Esophagus squamous epithelium (tissue), 5 donors: ENCODE data around the gene XRCC3. TPM values are rescaled to one million over a fixed set of nuclear protein-coding genes. Genes with fewer than 3 reads are reported as not detected.

Experiments
- DNase-seq: peaks from one replicate; lab custom pipeline; 2025; lab: John Stamatoyannopoulos, UW
- H3K27ac ChIP-seq, 4 donors: fragments of 200-600 bp; sonication (generic); one replicate each; pipeline ENCODE4 v1.5.1; 2016 to 2019; ENCODE audit warnings: mild to moderate bottlenecking in 1 of 4
- H3K27me3 ChIP-seq, 4 donors: fragments of 200-600 bp; sonication (generic); 1 replicate in 3 of 4; 2 replicates in 1 of 4; pipeline versions ENCODE4 v1.5.1 to v1.6.0; 2017 to 2021; ENCODE audit warnings: antibody characterized with exemption in 1 of 4
- H3K36me3 ChIP-seq, 3 donors: fragments of 200-600 bp; sonication (generic); one replicate each; pipeline ENCODE4 v1.5.1; 2016 to 2019
- H3K4me1 ChIP-seq, 3 donors: fragments of 200-600 bp; sonication (generic); one replicate each; pipeline ENCODE4 v1.5.1; 2017 to 2019
- H3K4me3 ChIP-seq, 4 donors: fragments of 200-600 bp; sonication (generic); 1 replicate in 3 of 4; 2 replicates in 1 of 4; pipeline ENCODE4 v1.5.1; 2016 to 2019; ENCODE audit warnings: mild to moderate bottlenecking in 2 of 4, moderate library complexity in 1 of 4
- H3K9me3 ChIP-seq, 3 donors: fragments of 200-600 bp; sonication (generic); one replicate each; pipeline ENCODE4 v1.5.1; 2016 to 2019
- CTCF ChIP-seq, 6 experiments: fragments of 450-650 bp in 4 of 6; fragments of 200-600 bp in 2 of 6; sonication (generic) in 2 of 6; IDR thresholded peaks; one replicate each; pipeline ENCODE4 v1.5.1; 2016 to 2019; ENCODE audit warnings: antibody characterized with exemption in 6 of 6, mild to moderate bottlenecking in 4 of 6, moderate library complexity in 4 of 6
- POLR2A ChIP-seq, 4 donors: fragments of 450-650 bp; IDR thresholded peaks; one replicate each; pipeline ENCODE4 v1.6.1; 2017; ENCODE audit warnings: antibody characterized with exemption in 4 of 4, mild to moderate bottlenecking in 4 of 4, moderate library complexity in 3 of 4
- WGBS, 2 donors: methylation state at CpG; one replicate each; pipeline ENCODE4 v1.1.5; 2018; 5-methylcytosine and 5-hydroxymethylcytosine counted together
- intact Hi-C: fragments of 100-400 bp; cut with DNase I; formaldehyde crosslinking; loops from one replicate; pipeline ENCODE4 v1.15.0; 2022
- total RNA-seq, 4 donors: library from RNA; depleted of rRNA; stranded (reverse); fragments of >200 nt; gene quantifications; one replicate each; pipeline ENCODE4 v1.1.0, GENCODE V29; 2016
- donor health status: DM: yes; HTN: yes; CAD: no.

XRCC3 gene
- total RNA-seq, 4 donors from 2014 or later, result 10.9 to 17.8 (median 12.6) TPM

- WGBS, 2 donors, result 66 to 83% methylated on average over 17 to 20 of the region's 28 CpGs
- intact Hi-C loops, result no loop called here
- no peak for DNase-seq
- peaks cover 9 to 77% (median 26%) of the 10 kb centered on the region in 3 donors for H3K36me3 ChIP-seq
- no peaks in the 10 kb centered on the region for H3K9me3 ChIP-seq
- peak overlapping the region; percentile 11 to 79 (median 70) for H3K27ac ChIP-seq
- no peaks in the 10 kb centered on the region for H3K27me3 ChIP-seq
- peaks cover 28 to 94% (median 31%) of the 10 kb centered on the region in 3 donors for H3K4me1 ChIP-seq
- no peak overlapping the region for H3K4me3 ChIP-seq
- TF ChIP-seq CTCF (IDR thresholded peaks at IDR 0.05), result no peak
- TF ChIP-seq POLR2A (IDR thresholded peaks at IDR 0.05), result no peak
Measured at GRCh38 chr14:103705504-103706284, 9.6 kb downstream of the XRCC3 start.

- DNase-seq, result no peak
- 50 to 77% methylated on average over 6 to 9 of the region's 15 CpGs for WGBS, 2 donors
- Histone ChIP-seq H3K27ac (peak overlapping the region in 3 of 4 donors; percentile 61 to 79 (median 79)), H3K27me3 (no peaks in the 10 kb centered on the region), H3K4me1 (peaks cover 25 to 94% (median 31%) of the 10 kb centered on the region in 3 donors), H3K36me3 (peaks cover 9 to 83% (median 32%) of the 10 kb centered on the region in 3 donors), H3K9me3 (no peaks in the 10 kb centered on the region), H3K4me3 (no peak overlapping the region)
- TF ChIP-seq POLR2A (IDR thresholded peaks at IDR 0.05) (no peak), CTCF (IDR thresholded peaks at IDR 0.05) (no peak)
- intact Hi-C loops, result no loop called here
Measured at GRCh38 chr14:103705118-103705503, 10.1 kb downstream of the XRCC3 start.

GRCh38 chr14:103704708-103705107, 10.5 kb downstream of the XRCC3 start:
- peaks cover 13 to 84% (median 35%) of the 10 kb centered on the region in 3 donors for H3K36me3 ChIP-seq
- H3K27me3 ChIP-seq, result no peaks in the 10 kb centered on the region
- no peak overlapping the region for H3K4me3 ChIP-seq
- no peak for DNase-seq
- intact Hi-C loops, result no loop called here
- 54 to 65% methylated on average over 12 of the region's 13 CpGs for WGBS, 2 donors
- TF ChIP-seq CTCF (IDR thresholded peaks at IDR 0.05) (no peak), POLR2A (IDR thresholded peaks at IDR 0.05) (no peak)
- H3K9me3 ChIP-seq, result no peaks in the 10 kb centered on the region
- H3K4me1 ChIP-seq, result peaks cover 21 to 94% (median 34%) of the 10 kb centered on the region in 3 donors
- H3K27ac ChIP-seq, result peak overlapping the region in 3 of 4 donors; percentile 61 to 79 (median 79)

- H3K4me3 ChIP-seq, result no peak overlapping the region
- no peak for DNase-seq
- 68 to 75% methylated on average over 15 to 19 of the region's 24 CpGs for WGBS, 2 donors
- intact Hi-C loops, result no loop called here
- H3K4me1 ChIP-seq, result peaks cover 17 to 94% (median 34%) of the 10 kb centered on the region in 3 donors
- peak overlapping the region in 2 of 4 donors; percentile 79 for H3K27ac ChIP-seq
- no peaks in the 10 kb centered on the region for H3K9me3 ChIP-seq
- no peak for TF ChIP-seq CTCF (IDR thresholded peaks at IDR 0.05)
- no peak for TF ChIP-seq POLR2A (IDR thresholded peaks at IDR 0.05)
- H3K36me3 ChIP-seq, result peaks cover 18 to 90% (median 35%) of the 10 kb centered on the region in 3 donors
- no peaks in the 10 kb centered on the region for H3K27me3 ChIP-seq
Measured at GRCh38 chr14:103703433-103704385, 11.5 kb downstream of the XRCC3 start.
